Erythroblast (primary cell): ENCODE data around the gene PLEKHA4.
A peak's percentile ranks its signal among the peaks of the same experiment; 100 is the strongest.
"Not testable (repeated sequence)": the region's sequence is repeated elsewhere in the genome, so short reads cannot be mapped to it uniquely, and the experiment has no call there.

Experiments used
- DNase-seq, 2 experiments: peaks; one replicate each; lab custom pipeline; 2025; lab: John Stamatoyannopoulos, UW
- GATA1 ChIP-seq: IDR thresholded peaks from 2 replicates; pipeline ENCODE4 v1.6.1; 2011; ENCODE audit warnings: low read depth, mild to moderate bottlenecking, control low read depth, low read length, moderate library complexity
- POLR2A ChIP-seq: IDR thresholded peaks from 2 replicates; pipeline ENCODE4 v1.6.1; 2011; ENCODE audit warnings: mild to moderate bottlenecking, low read length

PLEKHA4 gene

DNA sequence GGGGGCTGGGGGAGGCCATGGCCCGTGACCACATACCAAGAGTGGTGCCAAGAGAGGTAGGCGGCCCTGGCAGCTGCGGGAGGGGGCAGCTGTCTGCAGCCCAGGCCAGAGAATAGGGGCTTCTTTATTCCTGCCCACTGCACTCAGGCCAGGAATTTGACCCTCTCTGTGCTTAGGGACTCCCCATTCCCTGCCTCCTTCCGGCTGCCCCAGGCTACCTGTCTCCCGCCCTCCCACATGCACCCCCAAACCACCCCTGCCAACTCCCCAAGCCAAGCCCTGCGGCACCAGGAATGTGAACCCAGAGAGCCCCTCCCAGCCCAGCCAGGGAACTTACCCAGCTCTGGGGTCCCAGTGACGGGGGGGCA, 687 bp downstream of the PLEKHA4 start:
- TF ChIP-seq POLR2A (no peak), GATA1 (no peak)
- DNase-seq: no peak

DNA sequence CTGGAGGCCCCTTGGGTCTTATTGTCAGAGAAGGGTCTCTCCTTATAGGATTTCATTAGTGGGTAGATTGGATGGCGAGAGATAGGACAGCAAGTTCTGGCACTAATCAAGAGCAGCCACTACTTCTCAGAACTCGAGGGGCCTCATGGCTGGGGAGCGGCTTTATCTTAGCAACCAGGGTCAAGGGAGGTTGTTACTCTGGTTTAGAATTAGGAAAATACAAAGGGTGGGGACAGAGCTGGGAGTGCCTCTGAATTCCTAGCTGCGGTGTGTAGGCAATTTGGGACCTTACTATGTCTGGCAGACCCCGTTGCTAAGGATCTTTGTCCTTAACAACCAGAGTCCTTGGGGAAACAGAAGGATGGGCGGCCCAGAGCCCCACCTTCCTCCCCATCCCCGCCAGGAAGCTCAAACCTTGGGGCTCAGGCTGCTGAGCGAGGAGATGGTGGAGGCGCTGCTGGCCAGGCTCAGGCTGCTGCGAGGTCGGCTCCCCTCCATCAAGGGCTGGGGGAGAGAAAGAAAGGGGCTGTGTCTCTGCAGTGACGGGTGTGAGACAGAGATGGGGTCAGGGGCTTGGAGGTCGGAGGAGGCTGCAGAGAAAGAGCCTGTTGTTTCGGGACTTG, 1.2 kb downstream of the PLEKHA4 start:
- TF ChIP-seq POLR2A (peak; percentile 24), GATA1 (no peak)

DNA sequence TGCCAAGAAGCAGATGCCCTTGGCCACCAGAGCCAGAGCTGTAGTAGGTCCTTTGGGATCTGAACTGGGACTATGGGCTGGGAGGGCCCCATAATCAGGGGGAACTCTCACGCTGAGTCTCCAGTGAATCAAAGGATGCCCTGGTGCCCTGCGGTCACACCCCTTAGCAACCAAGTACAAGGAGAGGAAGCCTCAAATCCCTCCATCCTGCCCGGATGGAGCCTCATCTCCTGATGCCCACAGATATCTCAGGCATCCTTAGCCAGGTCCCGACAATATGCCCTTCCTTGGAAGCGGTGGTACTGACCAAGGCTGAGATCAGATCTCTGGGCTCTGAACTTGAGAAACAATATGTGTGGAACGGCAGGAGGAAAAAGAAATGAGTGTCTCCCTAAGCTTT, 1.7 kb downstream of the PLEKHA4 start:
- TF ChIP-seq GATA1 (no peak), POLR2A (no peak)
- DNase-seq: no peak

More for the DNA sequence above, 1.2 kb downstream of the PLEKHA4 start:
- DNase-seq: peak; percentile 85 to 87

DNA sequence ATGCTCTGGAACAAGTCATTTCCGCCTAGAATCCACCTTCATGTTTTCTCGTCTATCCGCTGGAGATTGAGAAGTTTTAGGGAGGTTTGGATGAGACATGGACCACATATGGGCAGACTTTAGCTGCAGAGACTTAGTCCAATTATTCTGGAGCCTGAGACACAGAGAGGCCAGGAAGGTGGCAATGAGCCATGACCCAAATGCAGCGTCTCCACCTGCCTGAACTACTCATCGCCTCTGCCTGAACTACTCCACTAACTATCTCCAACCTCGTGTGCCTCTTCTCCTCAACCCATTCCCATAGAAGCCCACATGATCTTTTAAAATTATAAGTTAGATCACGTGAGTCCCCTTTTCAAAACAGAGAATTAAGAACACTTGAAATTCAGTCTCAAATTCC, 5.6 kb downstream of the PLEKHA4 start:
- TF ChIP-seq GATA1: no peak
- TF ChIP-seq POLR2A: no peak

DNA sequence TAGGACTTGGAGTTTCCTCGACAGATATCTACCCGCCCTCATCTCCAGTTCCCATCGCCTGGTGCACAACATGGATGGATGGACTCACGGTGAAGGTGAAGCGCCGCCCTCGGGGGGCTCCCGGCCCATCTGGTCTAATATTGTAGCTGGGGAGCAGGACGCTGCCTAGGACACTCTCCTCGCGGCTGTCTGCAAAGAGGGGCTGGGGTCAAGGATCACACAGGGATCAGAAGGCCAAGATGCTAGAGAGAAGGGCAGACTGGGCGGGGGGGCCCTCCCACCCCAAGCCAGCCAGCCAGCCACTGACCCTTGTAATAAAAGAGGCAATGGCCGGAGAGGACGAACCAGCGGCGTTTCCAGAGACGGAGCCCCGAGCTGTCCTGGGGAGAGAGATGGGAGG, 7.1 kb downstream of the PLEKHA4 start:
- DNase-seq: no peak
- TF ChIP-seq GATA1 (no peak), POLR2A (no peak)

More for the DNA sequence above, 5.6 kb downstream of the PLEKHA4 start:
- no peak for DNase-seq

DNA sequence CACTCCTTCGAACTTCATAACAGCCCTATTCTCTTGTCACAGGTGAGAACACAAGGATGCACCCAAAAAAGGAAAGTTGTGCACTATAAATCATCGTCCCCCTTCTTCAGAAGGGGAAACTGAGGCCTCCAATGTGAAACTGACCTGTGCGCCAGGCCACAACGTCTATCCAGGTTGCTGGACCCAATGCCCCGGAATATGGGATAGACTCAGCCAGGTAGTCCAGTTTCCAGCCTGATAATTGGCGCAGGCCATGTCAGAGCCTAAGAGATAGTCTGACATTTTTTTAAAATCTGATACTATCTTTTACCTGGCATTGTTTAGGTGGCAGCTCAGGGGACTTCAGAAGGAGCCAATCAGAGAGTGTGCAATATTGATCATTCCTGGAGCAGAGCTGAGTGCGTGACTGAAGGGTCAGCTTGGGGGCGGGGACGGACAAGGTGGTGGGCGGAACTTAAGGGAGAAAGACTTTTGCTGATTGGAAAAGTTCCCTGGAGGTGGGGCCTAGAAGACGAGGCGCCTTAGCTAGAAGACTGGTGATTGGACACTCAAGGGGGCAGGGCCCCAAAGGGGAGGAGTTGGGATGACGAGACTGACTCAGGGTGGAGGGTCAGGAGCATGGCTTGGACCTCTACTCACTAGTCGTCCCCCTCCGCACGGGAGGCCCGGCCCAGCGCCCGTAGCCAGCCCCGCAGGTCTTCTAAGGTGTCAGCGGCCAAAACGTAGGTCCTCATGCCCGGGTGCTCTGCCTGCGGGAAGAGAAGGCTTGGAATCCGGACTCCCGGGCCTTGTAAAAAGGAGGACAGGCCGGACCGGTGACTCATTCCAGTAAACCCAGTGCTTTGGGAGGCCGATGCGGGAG, 8.5 kb downstream of the PLEKHA4 start:
- DNase-seq: peak in 1 of 2 experiments; percentile 78

DNA sequence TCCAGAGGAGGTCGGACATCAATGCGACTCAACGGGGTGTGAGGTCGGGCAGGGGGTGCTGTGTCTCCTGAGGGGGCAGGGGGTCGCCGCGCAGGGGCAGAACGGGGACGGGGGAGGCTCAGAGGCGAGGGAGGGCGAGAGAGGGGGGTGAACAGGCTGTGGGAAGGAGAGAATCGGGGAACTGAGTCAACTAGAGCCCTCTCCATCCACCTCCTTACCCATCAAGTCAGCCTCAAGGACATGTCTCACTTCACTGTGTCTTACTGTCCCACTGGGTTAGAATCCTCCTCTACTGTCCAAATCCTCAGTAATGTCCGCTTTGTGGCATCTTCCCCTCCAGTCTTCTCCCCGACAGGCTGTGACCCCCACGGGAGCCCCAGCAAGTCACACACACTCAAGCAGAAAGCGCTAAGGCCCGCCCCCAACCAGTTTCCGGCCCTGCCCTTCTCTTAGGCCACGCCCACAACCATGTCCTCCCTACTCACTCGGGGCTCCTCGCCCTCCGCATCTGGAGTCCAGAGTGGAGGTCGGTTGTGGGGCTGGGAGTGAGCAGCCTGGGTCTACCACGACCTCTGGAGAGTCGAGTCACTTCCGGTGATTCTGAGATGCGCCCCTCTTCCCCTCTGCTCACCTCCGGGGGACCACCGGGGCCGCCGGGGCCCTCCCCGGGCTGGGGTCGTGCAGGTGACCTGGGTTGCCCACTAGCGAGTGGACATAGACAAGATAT, 9.3 kb downstream of the PLEKHA4 start:
- peak; percentile 80 to 83 for DNase-seq
- TF ChIP-seq POLR2A (peak; percentile 48), GATA1 (no peak)

More for the DNA sequence above, 8.5 kb downstream of the PLEKHA4 start:
- TF ChIP-seq POLR2A (peak; percentile 19), GATA1 (no peak)

DNA sequence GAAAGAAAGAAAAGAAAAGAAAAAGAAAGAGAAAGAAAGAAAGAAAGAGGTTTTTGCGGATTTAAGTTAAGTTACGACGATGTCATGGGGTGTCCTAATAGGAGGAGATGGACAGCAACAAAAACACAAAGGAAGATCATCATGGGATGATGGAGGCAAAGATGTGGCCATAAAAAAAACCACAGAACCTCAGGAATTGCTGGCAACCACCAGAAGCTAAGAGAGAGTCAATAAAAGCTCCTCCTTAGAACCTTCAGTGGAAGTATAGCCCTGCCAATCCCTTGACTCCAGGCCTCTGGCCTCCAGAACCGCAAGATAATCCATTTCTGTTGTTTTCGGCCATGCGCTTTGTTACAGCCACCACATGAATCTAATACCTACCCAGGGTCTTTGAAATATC, 11.5 kb downstream of the PLEKHA4 start:
- DNase-seq: no peak
- TF ChIP-seq GATA1: no peak
- no peak for TF ChIP-seq POLR2A

DNA sequence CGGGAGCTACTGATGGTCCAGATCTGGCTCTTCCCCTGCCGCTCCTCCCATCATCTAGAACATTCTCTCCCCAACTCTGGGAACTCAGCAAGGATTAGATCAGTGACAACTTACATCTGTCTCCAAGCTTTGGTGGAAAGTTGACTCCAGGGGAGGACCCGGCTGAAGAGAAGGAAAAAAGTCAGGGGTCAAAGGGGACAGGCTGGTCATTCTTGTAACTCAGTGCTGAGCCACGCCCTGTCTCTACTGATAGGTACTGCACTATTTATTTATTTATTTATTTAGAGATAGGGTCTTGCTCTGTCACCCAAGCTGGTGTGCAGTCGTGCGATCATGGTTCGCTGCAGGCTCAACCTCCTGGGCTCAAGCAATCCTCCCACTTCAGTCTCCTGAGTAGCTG, 14.3 kb downstream of the PLEKHA4 start:
- TF ChIP-seq GATA1 (no peak), POLR2A (no peak)
- no peak for DNase-seq

DNA sequence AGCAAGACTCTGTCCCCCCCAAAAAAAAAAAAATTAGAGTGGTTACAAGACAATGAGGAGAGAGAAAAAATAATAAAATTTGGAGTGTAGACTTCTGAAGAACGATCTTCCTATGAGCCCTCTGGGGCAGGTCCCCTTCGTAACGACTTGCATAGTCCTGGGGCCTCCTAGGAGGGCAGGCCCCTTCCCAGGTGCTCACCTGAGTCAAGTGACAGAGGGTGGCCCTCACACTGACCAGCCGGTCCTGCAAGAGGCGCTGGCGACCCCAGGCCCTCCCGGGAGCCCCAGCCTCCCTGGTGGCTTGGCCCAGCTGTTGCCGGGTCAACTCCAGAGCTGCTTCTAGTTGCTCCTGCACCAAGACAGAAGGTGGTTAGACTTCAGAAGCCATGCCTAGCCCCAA, 14.9 kb downstream of the PLEKHA4 start:
- DNase-seq: no peak
- TF ChIP-seq POLR2A: no peak
- TF ChIP-seq GATA1: no peak

DNA sequence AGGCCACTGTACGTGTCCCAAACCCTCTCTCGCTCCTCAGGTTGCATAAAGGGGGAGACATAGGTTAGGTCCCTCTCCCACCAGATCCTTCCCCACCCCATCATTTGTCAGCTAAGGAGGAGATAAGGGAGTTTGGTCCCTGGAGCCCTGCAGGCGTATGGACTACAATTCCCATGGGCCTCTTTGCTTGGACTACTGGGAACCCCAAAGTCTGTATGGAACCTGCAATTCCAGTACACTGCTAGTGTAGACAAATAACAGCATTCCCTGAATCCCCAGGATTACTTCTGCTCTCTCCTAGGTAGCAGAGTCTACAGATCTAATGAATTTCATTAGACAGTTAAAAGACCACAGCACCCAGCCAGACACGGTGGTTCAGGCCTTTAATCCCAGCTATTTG, 16.1 kb downstream of the PLEKHA4 start:
- DNase-seq: no peak
- TF ChIP-seq GATA1: no peak
- no peak for TF ChIP-seq POLR2A

DNA sequence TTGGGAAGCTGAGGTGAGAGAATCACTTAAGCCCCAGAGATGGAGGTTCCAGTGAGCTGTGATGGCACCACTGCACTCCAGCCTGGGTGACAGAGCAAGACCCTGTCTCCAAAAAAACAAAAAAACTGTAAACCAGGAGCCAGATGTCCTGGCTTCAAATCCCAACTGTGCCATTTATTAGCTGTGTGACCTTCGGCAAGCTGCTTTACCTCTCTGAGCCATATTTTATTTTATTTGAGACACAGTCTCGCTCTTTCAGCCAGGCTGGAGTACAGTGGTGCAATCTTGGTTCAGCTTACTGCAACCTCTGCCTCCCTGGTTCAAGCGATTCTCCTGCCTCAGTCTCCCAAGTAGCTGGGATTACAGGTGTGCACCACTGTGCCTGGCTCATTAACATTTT, 21.8 kb downstream of the PLEKHA4 start:
- DNase-seq: not testable (repeated sequence)

DNA sequence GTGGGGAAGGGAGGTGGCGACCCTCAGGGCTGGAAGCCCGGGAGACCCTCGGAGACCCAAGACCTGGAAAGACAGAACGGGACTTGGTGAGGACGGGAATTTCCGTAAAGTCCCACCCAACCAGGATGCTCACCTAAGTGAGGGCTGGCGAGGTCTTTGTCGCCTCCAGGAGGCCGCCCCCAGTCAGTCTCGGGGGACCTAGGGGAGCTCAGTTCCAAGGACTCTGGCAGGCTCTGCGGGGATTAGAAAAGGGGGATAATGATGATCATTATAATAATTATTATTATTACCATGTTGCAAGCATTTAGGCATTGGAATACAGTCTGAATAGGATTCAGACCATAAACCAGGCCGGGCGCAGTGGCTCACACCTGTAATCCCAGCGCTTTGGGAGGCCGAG, 23.0 kb downstream of the PLEKHA4 start:
- no peak for DNase-seq

DNA sequence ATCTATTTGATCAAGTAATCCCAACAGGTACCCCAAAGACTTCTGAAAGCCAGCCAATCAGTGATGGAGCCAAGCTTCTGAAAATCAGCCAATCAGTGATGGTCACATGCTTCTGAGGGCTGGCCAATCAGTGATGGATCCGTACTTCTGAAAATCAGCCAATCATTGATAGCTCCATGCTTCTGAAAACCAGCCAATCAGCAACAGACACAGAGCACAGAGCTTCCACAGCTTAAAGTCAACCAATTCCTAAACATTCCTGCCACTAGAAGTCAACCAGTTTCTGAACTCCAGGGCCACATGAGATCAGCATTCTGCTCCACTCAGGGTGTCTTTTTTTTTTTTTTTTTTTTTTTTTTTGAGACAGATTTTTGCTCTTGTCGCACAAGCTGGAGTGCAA, 23.9 kb downstream of the PLEKHA4 start:
- no peak for DNase-seq

More for the DNA sequence above, 23.0 kb downstream of the PLEKHA4 start:
- no peak for TF ChIP-seq POLR2A
- TF ChIP-seq GATA1: no peak

More for the DNA sequence above, 23.9 kb downstream of the PLEKHA4 start:
- no peak for TF ChIP-seq GATA1
- TF ChIP-seq POLR2A: no peak
